Measurements from ENCODE around the gene NTM.

DNA sequence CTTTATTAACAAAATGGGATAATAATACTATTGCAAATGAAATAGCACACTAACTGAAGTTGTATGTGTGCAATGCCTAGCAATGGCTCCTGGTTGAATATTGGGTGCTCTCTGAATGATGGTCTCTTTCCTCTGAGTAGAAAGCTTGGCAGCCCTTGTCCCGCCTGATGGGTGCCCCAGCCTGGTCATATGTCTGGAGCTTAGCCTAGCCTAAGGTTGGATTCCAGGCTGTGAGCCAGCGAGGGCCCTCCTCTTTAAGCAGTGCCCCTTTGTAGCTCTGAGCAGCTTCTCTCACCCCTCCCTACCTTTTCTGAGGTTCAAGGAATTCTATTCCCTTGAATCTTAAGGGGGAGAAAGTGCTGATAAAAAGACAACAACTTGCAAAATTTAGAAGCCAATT, 499.9 kb downstream of the NTM start:
- TF ChIP-seq EZH2 (IDR thresholded peaks at IDR 0.05; ENCODE audit: insufficient read depth, poor library complexity, severe bottlenecking) = no peak
- TF ChIP-seq EZH2phosphoT487 (IDR thresholded peaks at IDR 0.05; ENCODE audit: insufficient read depth, low read depth) = no peak

All from GM23248 (cell line).